Ishikawa (cell line): Measurements from ENCODE around the gene DDX5.

Experiments
- CEBPB ChIP-seq: IDR thresholded peaks from 2 replicates; pipeline ENCODE4 v1.6.1; 2012
- CREB1 ChIP-seq: IDR thresholded peaks from 2 replicates; pipeline ENCODE4 v1.6.1; 2012; ENCODE audit warnings: low read depth
- EGR1 ChIP-seq: IDR thresholded peaks from 2 replicates; pipeline ENCODE4 v1.6.1; 2012
- EP300 ChIP-seq: IDR thresholded peaks from 2 replicates; pipeline ENCODE4 v1.6.1; 2012; ENCODE audit warnings: borderline replicate concordance
- FOXM1 ChIP-seq: IDR thresholded peaks from 2 replicates; pipeline ENCODE4 v1.6.1; 2012; ENCODE audit warnings: low read depth, borderline replicate concordance
- MAX ChIP-seq: IDR thresholded peaks from 2 replicates; pipeline ENCODE4 v1.6.1; 2012
- NFIC ChIP-seq: IDR thresholded peaks from 2 replicates; pipeline ENCODE4 v1.6.1; 2012
- RAD21 ChIP-seq: IDR thresholded peaks from 2 replicates; pipeline ENCODE4 v1.6.1; 2012; ENCODE audit warnings: low read depth
- REST ChIP-seq: IDR thresholded peaks from 2 replicates; pipeline ENCODE4 v1.6.1; 2012; ENCODE audit warnings: low read depth, mild to moderate bottlenecking
- TAF1 ChIP-seq: IDR thresholded peaks from 2 replicates; pipeline ENCODE4 v1.6.1; 2012; ENCODE audit warnings: low read depth, mild to moderate bottlenecking
- TCF12 ChIP-seq: IDR thresholded peaks from 2 replicates; pipeline ENCODE4 v1.6.1; 2012; ENCODE audit warnings: low read depth
- TEAD4 ChIP-seq: IDR thresholded peaks from 2 replicates; pipeline ENCODE4 v1.6.1; 2012
- USF1 ChIP-seq: IDR thresholded peaks from 2 replicates; pipeline ENCODE4 v1.6.1; 2012
- YY1 ChIP-seq: IDR thresholded peaks from 2 replicates; pipeline ENCODE4 v1.6.1; 2012; ENCODE audit warnings: low read depth
- ZBTB7A ChIP-seq: IDR thresholded peaks from 2 replicates; pipeline ENCODE4 v1.6.1; 2012; ENCODE audit warnings: low read depth

DDX5 gene

GRCh38 chr17:64500862-64501765, 5.0 kb downstream of the DDX5 start:
- TF ChIP-seq REST (no peak), TCF12 (no peak), CEBPB (no peak), TEAD4 (no peak), ZBTB7A (no peak), EP300 (no peak), EGR1 (no peak), CREB1 (no peak), FOXM1 (no peak), YY1 (no peak), USF1 (no peak), MAX (no peak), NFIC (no peak)

GRCh38 chr17:64500487-64500859, 5.6 kb downstream of the DDX5 start:
- TF ChIP-seq YY1 (no peak), USF1 (no peak), MAX (no peak), EGR1 (no peak), TEAD4 (no peak), NFIC (no peak), EP300 (no peak), FOXM1 (no peak), ZBTB7A (no peak), TCF12 (no peak), REST (no peak), RAD21 (no peak), TAF1 (no peak), CEBPB (no peak), CREB1 (no peak)

- no peak for TF ChIP-seq EGR1
- TF ChIP-seq CEBPB, result no peak
- TF ChIP-seq TEAD4, result no peak
- TF ChIP-seq FOXM1, result no peak
- no peak for TF ChIP-seq EP300
- no peak for TF ChIP-seq ZBTB7A
- TF ChIP-seq TCF12, result no peak
- TF ChIP-seq TAF1, result no peak
- TF ChIP-seq RAD21, result no peak
- no peak for TF ChIP-seq YY1
- no peak for TF ChIP-seq CREB1
- TF ChIP-seq USF1, result no peak
- no peak for TF ChIP-seq REST
Measured at GRCh38 chr17:64499805-64500486, 6.1 kb downstream of the DDX5 start.
